Measurements from ENCODE around the gene CFAP74.
A peak's percentile ranks its signal among the peaks of the same experiment; 100 is the strongest.

Gene CFAP74

GRCh38 chr1:2023187-2023586 is 19.6 kb upstream of the CFAP74 start:
- Histone ChIP-seq H3K18ac (ENCODE audit: low read length) (no peak overlapping the region), H3K4me2 (ENCODE audit: low read length) (no peak overlapping the region), H2BK5ac (ENCODE audit: low read length) (no peak overlapping the region), H2AK5ac (ENCODE audit: low read length) (no peak overlapping the region), H3K79me2 (ENCODE audit: control insufficient read depth, insufficient read depth, low read length) (no peaks in the 10 kb centered on the region), H3K23ac (ENCODE audit: low read length) (no peak overlapping the region), H3K4me3 (ENCODE audit: low read length) (no peak overlapping the region), H3K27ac (ENCODE audit: low read depth, low read length) (no peak overlapping the region), H3K36me3 (ENCODE audit: control insufficient read depth, insufficient read depth, low read length) (no peaks in the 10 kb centered on the region), H3K9ac (ENCODE audit: low read length) (no peak overlapping the region), H3K56ac (ENCODE audit: low read length) (no peak overlapping the region), H2BK15ac (replicated peaks; ENCODE audit: low read depth) (no peak overlapping the region), H2BK120ac (ENCODE audit: low read depth, low read length) (no peak overlapping the region), H3K79me1 (ENCODE audit: low read length) (no peaks in the 10 kb centered on the region), H3K27me3 (ENCODE audit: insufficient read depth, low read length, poor library complexity) (peaks cover 5% of the 10 kb centered on the region), H4K8ac (ENCODE audit: low read depth, low read length) (no peak overlapping the region), H3K4me1 (ENCODE audit: control insufficient read depth, low read depth, low read length) (no peaks in the 10 kb centered on the region), H4K5ac (ENCODE audit: low read length) (no peak overlapping the region), H3K4ac (ENCODE audit: low read depth, low read length) (no peak overlapping the region)
- DNase-seq, result no peak
- WGBS (ENCODE audit: extremely low coverage, insufficient coverage, low lambda C conversion rate), result no CpG with 5 or more reads among the region's 9 CpGs

GRCh38 chr1:2022063-2022770 is 18.6 kb upstream of the CFAP74 start:
- no peaks in the 10 kb centered on the region for H3K4me1 ChIP-seq (ENCODE audit: control insufficient read depth, low read depth, low read length)
- DNase-seq, result no peak
- no peak overlapping the region for H2BK5ac ChIP-seq (ENCODE audit: low read length)
- no peak overlapping the region for H3K18ac ChIP-seq (ENCODE audit: low read length)
- no peak overlapping the region for H3K4ac ChIP-seq (ENCODE audit: low read depth, low read length)
- no CpG with 5 or more reads among the region's 21 CpGs for WGBS (ENCODE audit: extremely low coverage, insufficient coverage, low lambda C conversion rate)
- H2AK5ac ChIP-seq (ENCODE audit: low read length), result no peak overlapping the region
- H3K56ac ChIP-seq (ENCODE audit: low read length), result no peak overlapping the region
- H3K9ac ChIP-seq (ENCODE audit: low read length), result no peak overlapping the region
- H4K8ac ChIP-seq (ENCODE audit: low read depth, low read length), result no peak overlapping the region
- H3K4me2 ChIP-seq (ENCODE audit: low read length), result no peak overlapping the region
- H3K27me3 ChIP-seq (ENCODE audit: insufficient read depth, low read length, poor library complexity), result peaks cover 5% of the 10 kb centered on the region
- no peak overlapping the region for H4K5ac ChIP-seq (ENCODE audit: low read length)
- H3K79me2 ChIP-seq (ENCODE audit: control insufficient read depth, insufficient read depth, low read length), result no peaks in the 10 kb centered on the region
- no peak overlapping the region for H2BK120ac ChIP-seq (ENCODE audit: low read depth, low read length)
- no peak overlapping the region for H3K23ac ChIP-seq (ENCODE audit: low read length)
- no peaks in the 10 kb centered on the region for H3K36me3 ChIP-seq (ENCODE audit: control insufficient read depth, insufficient read depth, low read length)
- no peak overlapping the region for H2BK15ac ChIP-seq (replicated peaks; ENCODE audit: low read depth)
- no peaks in the 10 kb centered on the region for H3K79me1 ChIP-seq (ENCODE audit: low read length)
- no peak overlapping the region for H3K27ac ChIP-seq (ENCODE audit: low read depth, low read length)
- no peak overlapping the region for H3K4me3 ChIP-seq (ENCODE audit: low read length)

- no peak overlapping the region for H4K8ac ChIP-seq (ENCODE audit: low read depth, low read length)
- H3K79me2 ChIP-seq (ENCODE audit: control insufficient read depth, insufficient read depth, low read length), result no peaks in the 10 kb centered on the region
- no peaks in the 10 kb centered on the region for H3K79me1 ChIP-seq (ENCODE audit: low read length)
- DNase-seq, result no peak
- no peak overlapping the region for H3K18ac ChIP-seq (ENCODE audit: low read length)
- no peak overlapping the region for H2BK15ac ChIP-seq (replicated peaks; ENCODE audit: low read depth)
- no peak overlapping the region for H3K56ac ChIP-seq (ENCODE audit: low read length)
- no peak overlapping the region for H3K9ac ChIP-seq (ENCODE audit: low read length)
- H3K4me3 ChIP-seq (ENCODE audit: low read length), result no peak overlapping the region
- no peaks in the 10 kb centered on the region for H3K36me3 ChIP-seq (ENCODE audit: control insufficient read depth, insufficient read depth, low read length)
- peaks cover 5% of the 10 kb centered on the region for H3K27me3 ChIP-seq (ENCODE audit: insufficient read depth, low read length, poor library complexity)
- no peak overlapping the region for H3K27ac ChIP-seq (ENCODE audit: low read depth, low read length)
- no CpG with 5 or more reads among the region's 25 CpGs for WGBS (ENCODE audit: extremely low coverage, insufficient coverage, low lambda C conversion rate)
- no peak overlapping the region for H3K4me2 ChIP-seq (ENCODE audit: low read length)
- no peak overlapping the region for H2BK120ac ChIP-seq (ENCODE audit: low read depth, low read length)
- no peak overlapping the region for H4K5ac ChIP-seq (ENCODE audit: low read length)
- H3K4me1 ChIP-seq (ENCODE audit: control insufficient read depth, low read depth, low read length), result no peaks in the 10 kb centered on the region
- H3K4ac ChIP-seq (ENCODE audit: low read depth, low read length), result no peak overlapping the region
- H3K23ac ChIP-seq (ENCODE audit: low read length), result no peak overlapping the region
- no peak overlapping the region for H2AK5ac ChIP-seq (ENCODE audit: low read length)
- H2BK5ac ChIP-seq (ENCODE audit: low read length), result no peak overlapping the region
These were observed 18.0 kb upstream of the CFAP74 start for GRCh38 chr1:2021550-2021949.

GRCh38 chr1:2020310-2020655 is 16.7 kb upstream of the CFAP74 start:
- no peaks in the 10 kb centered on the region for H3K79me2 ChIP-seq (ENCODE audit: control insufficient read depth, insufficient read depth, low read length)
- H3K27ac ChIP-seq (ENCODE audit: low read depth, low read length), result no peak overlapping the region
- no peak overlapping the region for H2BK5ac ChIP-seq (ENCODE audit: low read length)
- no peak overlapping the region for H2AK5ac ChIP-seq (ENCODE audit: low read length)
- DNase-seq, result no peak
- no peak overlapping the region for H2BK15ac ChIP-seq (replicated peaks; ENCODE audit: low read depth)
- H2BK120ac ChIP-seq (ENCODE audit: low read depth, low read length), result no peak overlapping the region
- no peak overlapping the region for H4K5ac ChIP-seq (ENCODE audit: low read length)
- no peak overlapping the region for H3K18ac ChIP-seq (ENCODE audit: low read length)
- H3K9ac ChIP-seq (ENCODE audit: low read length), result no peak overlapping the region
- H3K56ac ChIP-seq (ENCODE audit: low read length), result no peak overlapping the region
- H3K36me3 ChIP-seq (ENCODE audit: control insufficient read depth, insufficient read depth, low read length), result no peaks in the 10 kb centered on the region
- no peaks in the 10 kb centered on the region for H3K4me1 ChIP-seq (ENCODE audit: control insufficient read depth, low read depth, low read length)
- no CpG with 5 or more reads among the region's 11 CpGs for WGBS (ENCODE audit: extremely low coverage, insufficient coverage, low lambda C conversion rate)
- H3K23ac ChIP-seq (ENCODE audit: low read length), result no peak overlapping the region
- H4K8ac ChIP-seq (ENCODE audit: low read depth, low read length), result no peak overlapping the region
- H3K27me3 ChIP-seq (ENCODE audit: insufficient read depth, low read length, poor library complexity), result peaks cover 5% of the 10 kb centered on the region
- no peak overlapping the region for H3K4ac ChIP-seq (ENCODE audit: low read depth, low read length)
- H3K4me2 ChIP-seq (ENCODE audit: low read length), result no peak overlapping the region
- H3K79me1 ChIP-seq (ENCODE audit: low read length), result no peaks in the 10 kb centered on the region
- H3K4me3 ChIP-seq (ENCODE audit: low read length), result no peak overlapping the region

- Histone ChIP-seq H3K27ac (ENCODE audit: low read depth, low read length) (no peak overlapping the region), H3K79me1 (ENCODE audit: low read length) (no peaks in the 10 kb centered on the region), H3K79me2 (ENCODE audit: control insufficient read depth, insufficient read depth, low read length) (no peaks in the 10 kb centered on the region), H2BK5ac (ENCODE audit: low read length) (no peak overlapping the region), H2BK15ac (replicated peaks; ENCODE audit: low read depth) (no peak overlapping the region), H4K8ac (ENCODE audit: low read depth, low read length) (no peak overlapping the region), H3K23ac (ENCODE audit: low read length) (no peak overlapping the region), H3K9ac (ENCODE audit: low read length) (no peak overlapping the region), H3K4me3 (ENCODE audit: low read length) (no peak overlapping the region), H3K4me1 (ENCODE audit: control insufficient read depth, low read depth, low read length) (no peaks in the 10 kb centered on the region), H4K5ac (ENCODE audit: low read length) (no peak overlapping the region), H2BK120ac (ENCODE audit: low read depth, low read length) (no peak overlapping the region), H3K56ac (ENCODE audit: low read length) (no peak overlapping the region), H2AK5ac (ENCODE audit: low read length) (no peak overlapping the region), H3K27me3 (ENCODE audit: insufficient read depth, low read length, poor library complexity) (peaks cover 5% of the 10 kb centered on the region), H3K4me2 (ENCODE audit: low read length) (no peak overlapping the region), H3K18ac (ENCODE audit: low read length) (no peak overlapping the region), H3K4ac (ENCODE audit: low read depth, low read length) (no peak overlapping the region), H3K36me3 (ENCODE audit: control insufficient read depth, insufficient read depth, low read length) (no peaks in the 10 kb centered on the region)
- no CpG with 5 or more reads among the region's 61 CpGs for WGBS (ENCODE audit: extremely low coverage, insufficient coverage, low lambda C conversion rate)
- DNase-seq, result peak; percentile 23
These were observed 16.2 kb upstream of the CFAP74 start for GRCh38 chr1:2019571-2020309.
